K562 (cell line): ENCODE data around the gene TRNAU1AP. TPM values are rescaled to one million over a fixed set of nuclear protein-coding genes. Genes with fewer than 3 reads are reported as not detected.

ENCODE experiments used
- FOXO4 ChIP-seq: fragments of 450-650 bp; formaldehyde crosslinking; IDR thresholded peaks from 2 replicates; pipeline ENCODE4 v1.4.0; 2020; ENCODE audit warnings: mild to moderate bottlenecking, moderate library complexity
- GATAD2A ChIP-seq: fragments of 450-650 bp; IDR thresholded peaks from 2 replicates; pipeline ENCODE4 v1.6.1; 2017
- KHSRP ChIP-seq: fragments of 450-650 bp; IDR thresholded peaks from 2 replicates; pipeline ENCODE4 v1.6.1; 2017
- MAFK ChIP-seq: IDR thresholded peaks from 2 replicates; pipeline ENCODE4 v1.6.1; 2011; ENCODE audit warnings: low read length, improper control_type of control experiment
- PBX2 ChIP-seq, 2 experiments: IDR thresholded peaks in 1 of 2; conservative IDR thresholded peaks in 1 of 2; 2 replicates each; pipeline ENCODE4 v1.6.1; 2016; ENCODE audit warnings: low read depth in 2 of 2, mild to moderate bottlenecking in 1 of 2, missing compliant biosample characterization in 1 of 2, missing genetic modification characterization in 1 of 2, moderate library complexity in 1 of 2
- PHF8 ChIP-seq: fragments of 200-600 bp; sonication (generic); IDR thresholded peaks from 2 replicates; pipeline ENCODE4 v1.6.1; 2012; ENCODE audit warnings: mixed run types, mild to moderate bottlenecking, inconsistent platforms, low read length, moderate library complexity, borderline replicate concordance
- RREB1 ChIP-seq: fragments of 250-450 bp; sonication (Bioruptor Pico); IDR thresholded peaks from 2 replicates; pipeline ENCODE4 v1.4.0; 2020
- RUNX1 ChIP-seq: sonication (generic); IDR thresholded peaks from 2 replicates; pipeline ENCODE4 v1.6.1; 2016; ENCODE audit warnings: antibody characterized with exemption, low read depth
- TARDBP ChIP-seq: fragments of 450-650 bp; IDR thresholded peaks from 2 replicates; pipeline ENCODE4 v1.6.1; 2016
- ZNF184 ChIP-seq: sonication (generic); formaldehyde crosslinking; IDR thresholded peaks from 2 replicates; pipeline ENCODE4 v1.5.0; 2020; ENCODE audit warnings: missing genetic modification reagents
- ZSCAN32 ChIP-seq: fragments of 450-650 bp; formaldehyde crosslinking; IDR thresholded peaks from 2 replicates; pipeline ENCODE4 v1.4.0; 2020; ENCODE audit warnings: mild to moderate bottlenecking, moderate library complexity
- polyA plus RNA-seq, 8 experiments: library from polyadenylated mRNA; depleted of rRNA in 4 of 8; stranded (reverse) in 5 of 8; unstranded in 3 of 8; fragments of >200 nt; fragmentation: Nextera tagmentation in 2 of 8; fragmentation: Illumina TruSeq in 1 of 8; extraction: Ambion mirVana in 2 of 8; extraction: Trizol in 1 of 8; gene quantifications; 2 replicates each; pipeline versions ENCODE4 v1.2.1 to v1.2.3, GENCODE V29; 2011 to 2014; ENCODE audit warnings: inconsistent platforms in 1 of 8, missing spikeins in 1 of 8
- total RNA-seq, 7 experiments: library from RNA; depleted of rRNA in 6 of 7; stranded (reverse); fragments of >200 nt in 6 of 7; fragmentation: Illumina TruSeq in 2 of 7; extraction: Trizol in 2 of 7; gene quantifications; 2 replicates each; pipeline versions ENCODE4 v1.2.1 to v1.2.3, GENCODE V29; 2011 to 2021; ENCODE audit warnings: low replicate concordance in 1 of 7
- TF ChIP-seq, protein P1 (sequence below): fragments of 450-650 bp; formaldehyde crosslinking; IDR thresholded peaks from 2 replicates; pipeline ENCODE4 v1.4.0; 2022; ENCODE audit warnings: missing genetic modification characterization
- TF ChIP-seq, protein P2 (sequence below): fragments of 450-650 bp; IDR thresholded peaks from one replicate; pipeline ENCODE4 v1.6.1; 2018; ENCODE audit warnings: mild to moderate bottlenecking, moderate library complexity; ENCODE audit not compliant: partially characterized antibody
- TF ChIP-seq, protein P3 (sequence below): IDR thresholded peaks from 2 replicates; pipeline ENCODE4 v1.6.1; 2012; ENCODE audit warnings: low read depth, low read length, improper control_type of control experiment, borderline replicate concordance

TRNAU1AP gene
- total and polyA plus RNA-seq, 9 of the 15 experiments (the other 6 are each of a cell fraction or from before 2014, with no cell fraction given), result 34.9 to 110 (median 46.3) TPM

DNA sequence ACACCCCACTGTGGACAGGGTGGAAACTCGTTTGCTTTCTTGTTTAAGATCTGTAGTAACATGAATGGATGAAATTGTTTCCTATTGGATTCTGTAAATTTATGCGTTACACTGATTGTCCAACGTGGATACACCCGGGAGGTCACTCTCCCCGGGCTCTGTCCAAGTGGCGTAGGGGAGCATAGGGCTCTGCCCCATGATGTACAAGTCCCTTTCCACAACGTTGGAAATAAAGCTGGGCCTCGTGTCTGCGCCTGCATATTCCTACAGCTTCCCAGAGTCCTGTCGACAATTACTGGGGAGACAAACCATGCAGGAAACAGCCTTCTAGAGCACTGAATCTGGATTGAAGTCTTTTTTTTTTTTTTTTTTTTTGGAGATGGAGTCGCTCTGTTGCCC is 45.6 kb upstream of the TRNAU1AP start (continued):
- TF ChIP-seq RREB1 (no peak), MAFK (no peak), GATAD2A (no peak), ZNF184 (CRISPR knock-in tag) (no peak), FOXO4 (CRISPR knock-in tag) (no peak), TARDBP (no peak), RUNX1 (no peak), ZSCAN32 (no peak), PHF8 (no peak), KHSRP (no peak; the same call in 1 of the 2 replicates), PBX2 (CRISPR knock-in tag; IDR thresholded peaks at IDR 0.05; ENCODE audit: low read depth) (no peak), PBX2 (tag; conservative IDR thresholded peaks at IDR 0.05; ENCODE audit: low read depth) (no peak)
- TF ChIP-seq, protein P1, sequence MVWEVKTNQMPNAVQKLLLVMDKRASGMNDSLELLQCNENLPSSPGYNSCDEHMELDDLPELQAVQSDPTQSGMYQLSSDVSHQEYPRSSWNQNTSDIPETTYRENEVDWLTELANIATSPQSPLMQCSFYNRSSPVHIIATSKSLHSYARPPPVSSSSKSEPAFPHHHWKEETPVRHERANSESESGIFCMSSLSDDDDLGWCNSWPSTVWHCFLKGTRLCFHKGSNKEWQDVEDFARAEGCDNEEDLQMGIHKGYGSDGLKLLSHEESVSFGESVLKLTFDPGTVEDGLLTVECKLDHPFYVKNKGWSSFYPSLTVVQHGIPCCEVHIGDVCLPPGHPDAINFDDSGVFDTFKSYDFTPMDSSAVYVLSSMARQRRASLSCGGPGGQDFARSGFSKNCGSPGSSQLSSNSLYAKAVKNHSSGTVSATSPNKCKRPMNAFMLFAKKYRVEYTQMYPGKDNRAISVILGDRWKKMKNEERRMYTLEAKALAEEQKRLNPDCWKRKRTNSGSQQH (CRISPR knock-in tag), result no peak; the same call in 1 of the 2 replicates
- TF ChIP-seq, protein P2, sequence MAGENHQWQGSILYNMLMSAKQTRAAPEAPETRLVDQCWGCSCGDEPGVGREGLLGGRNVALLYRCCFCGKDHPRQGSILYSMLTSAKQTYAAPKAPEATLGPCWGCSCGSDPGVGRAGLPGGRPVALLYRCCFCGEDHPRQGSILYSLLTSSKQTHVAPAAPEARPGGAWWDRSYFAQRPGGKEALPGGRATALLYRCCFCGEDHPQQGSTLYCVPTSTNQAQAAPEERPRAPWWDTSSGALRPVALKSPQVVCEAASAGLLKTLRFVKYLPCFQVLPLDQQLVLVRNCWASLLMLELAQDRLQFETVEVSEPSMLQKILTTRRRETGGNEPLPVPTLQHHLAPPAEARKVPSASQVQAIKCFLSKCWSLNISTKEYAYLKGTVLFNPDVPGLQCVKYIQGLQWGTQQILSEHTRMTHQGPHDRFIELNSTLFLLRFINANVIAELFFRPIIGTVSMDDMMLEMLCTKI, result no peak
- TF ChIP-seq, protein P3, sequence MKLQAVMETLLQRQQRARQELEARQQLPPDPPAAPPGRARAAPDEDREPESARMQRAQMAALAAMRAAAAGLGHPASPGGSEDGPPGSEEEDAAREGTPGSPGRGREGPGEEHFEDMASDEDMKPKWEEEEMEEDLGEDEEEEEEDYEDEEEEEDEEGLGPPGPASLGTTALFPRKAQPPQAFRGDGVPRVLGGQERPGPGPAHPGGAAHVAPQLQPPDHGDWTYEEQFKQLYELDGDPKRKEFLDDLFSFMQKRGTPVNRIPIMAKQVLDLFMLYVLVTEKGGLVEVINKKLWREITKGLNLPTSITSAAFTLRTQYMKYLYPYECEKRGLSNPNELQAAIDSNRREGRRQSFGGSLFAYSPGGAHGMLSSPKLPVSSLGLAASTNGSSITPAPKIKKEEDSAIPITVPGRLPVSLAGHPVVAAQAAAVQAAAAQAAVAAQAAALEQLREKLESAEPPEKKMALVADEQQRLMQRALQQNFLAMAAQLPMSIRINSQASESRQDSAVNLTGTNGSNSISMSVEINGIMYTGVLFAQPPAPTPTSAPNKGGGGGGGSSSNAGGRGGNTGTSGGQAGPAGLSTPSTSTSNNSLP, result peak; percentile 25; the same call in 1 of the 2 replicates
